Measurements from ENCODE around the gene SMYD2.

The SMYD2 gene

GRCh38 chr1:214324896-214325800 is 44.2 kb downstream of the SMYD2 start:
- no peak for DNase-seq (ENCODE audit: low spot score)
- no peak overlapping the region for H2AFZ ChIP-seq (ENCODE audit: low read length)
- no peak overlapping the region for H3K23ac ChIP-seq (ENCODE audit: low read depth, low read length, poor library complexity)

GRCh38 chr1:214326406-214326805 is 45.4 kb downstream of the SMYD2 start:
- no peaks in the 10 kb centered on the region for H3K9me3 ChIP-seq (replicated peaks in 1 of 2; ENCODE audit: control insufficient read depth in 2 of 2, insufficient read depth in 1 of 2, low read depth in 1 of 2, low read length in 2 of 2)
- no peak overlapping the region for H3K18ac ChIP-seq (ENCODE audit: low read length)
- no peak overlapping the region for H3K9ac ChIP-seq (ENCODE audit: low read depth, low read length, poor library complexity)
- WGBS, 2 donors (ENCODE audit: extremely low coverage in 2 of 2, insufficient read length in 2 of 2, insufficient replicate concordance in 1 of 2), result no CpG with 5 or more reads among the region's 5 CpGs
- DNase-seq (ENCODE audit: low spot score), result no peak
- no peak overlapping the region for H2BK12ac ChIP-seq (ENCODE audit: low read length)
- no peak overlapping the region for H3K4me3 ChIP-seq (ENCODE audit: low read length in 2 of 2)
- H3K23ac ChIP-seq (ENCODE audit: low read depth, low read length, poor library complexity), result no peak overlapping the region
- no peak overlapping the region for H2BK15ac ChIP-seq (ENCODE audit: low read length)
- no peak overlapping the region for H3K4ac ChIP-seq (ENCODE audit: low read length)
- no peak overlapping the region for H4K91ac ChIP-seq (ENCODE audit: low read depth, low read length, poor library complexity)
- H3K27ac ChIP-seq (replicated peaks; ENCODE audit: low read length), result no peak overlapping the region
- no peak overlapping the region for H2BK5ac ChIP-seq (ENCODE audit: low read length)
- H3K79me1 ChIP-seq (ENCODE audit: low read depth, low read length), result no peaks in the 10 kb centered on the region
- H2BK120ac ChIP-seq (ENCODE audit: low read depth, low read length), result no peak overlapping the region
- no peak overlapping the region for H3K4me2 ChIP-seq (ENCODE audit: insufficient read depth, low read length, poor library complexity, severe bottlenecking)
- H3K36me3 ChIP-seq (replicated peaks in 1 of 2; ENCODE audit: control insufficient read depth in 2 of 2, insufficient read depth in 2 of 2, low read length in 2 of 2), result peaks cover 2 to 43% of the 10 kb centered on the region in 2 donors
- H3K27me3 ChIP-seq (ENCODE audit: control insufficient read depth in 3 of 3, insufficient read depth in 3 of 3, low read depth in 1 of 3, low read length in 3 of 3), result no peaks in the 10 kb centered on the region
- H2AK5ac ChIP-seq (ENCODE audit: low read depth, low read length), result no peak overlapping the region
- no peak overlapping the region for H2AFZ ChIP-seq (ENCODE audit: low read length)
- no peak overlapping the region for H3K14ac ChIP-seq (ENCODE audit: low read length)
- no peak overlapping the region for H4K8ac ChIP-seq (ENCODE audit: low read depth, low read length)
- peaks cover 0 to 5% of the 10 kb centered on the region in 2 donors for H3K4me1 ChIP-seq (ENCODE audit: control insufficient read depth in 2 of 2, insufficient read depth in 1 of 2, low read depth in 1 of 2, low read length in 2 of 2)

More at GRCh38 chr1:214324896-214325800, 44.2 kb downstream of the SMYD2 start:
- no peak overlapping the region for H2BK120ac ChIP-seq (ENCODE audit: low read depth, low read length)
- no peak overlapping the region for H4K91ac ChIP-seq (ENCODE audit: low read depth, low read length, poor library complexity)
- H2BK5ac ChIP-seq (ENCODE audit: low read length), result no peak overlapping the region
- no peaks in the 10 kb centered on the region for H3K79me1 ChIP-seq (ENCODE audit: low read depth, low read length)
- H3K27me3 ChIP-seq (ENCODE audit: control insufficient read depth in 3 of 3, insufficient read depth in 3 of 3, low read depth in 1 of 3, low read length in 3 of 3), result no peaks in the 10 kb centered on the region
- no CpG with 5 or more reads among the region's 8 CpGs for WGBS, 2 donors (ENCODE audit: extremely low coverage in 2 of 2, insufficient read length in 2 of 2, insufficient replicate concordance in 1 of 2)
- no peaks in the 10 kb centered on the region for H3K9me3 ChIP-seq (replicated peaks in 1 of 2; ENCODE audit: control insufficient read depth in 2 of 2, insufficient read depth in 1 of 2, low read depth in 1 of 2, low read length in 2 of 2)
- H3K9ac ChIP-seq (ENCODE audit: low read depth, low read length, poor library complexity), result no peak overlapping the region
- H2BK15ac ChIP-seq (ENCODE audit: low read length), result no peak overlapping the region
- H4K8ac ChIP-seq (ENCODE audit: low read depth, low read length), result no peak overlapping the region
- no peak overlapping the region for H3K4me3 ChIP-seq (ENCODE audit: low read length in 2 of 2)
- H3K27ac ChIP-seq (replicated peaks; ENCODE audit: low read length), result no peak overlapping the region
- H3K4me2 ChIP-seq (ENCODE audit: insufficient read depth, low read length, poor library complexity, severe bottlenecking), result no peak overlapping the region
- no peak overlapping the region for H2AK5ac ChIP-seq (ENCODE audit: low read depth, low read length)
- H3K14ac ChIP-seq (ENCODE audit: low read length), result no peak overlapping the region
- H2BK12ac ChIP-seq (ENCODE audit: low read length), result no peak overlapping the region
- no peak overlapping the region for H3K18ac ChIP-seq (ENCODE audit: low read length)
- H3K4ac ChIP-seq (ENCODE audit: low read length), result no peak overlapping the region
- peaks cover 0 to 5% of the 10 kb centered on the region in 2 donors for H3K4me1 ChIP-seq (ENCODE audit: control insufficient read depth in 2 of 2, insufficient read depth in 1 of 2, low read depth in 1 of 2, low read length in 2 of 2)
- peaks cover 2 to 40% of the 10 kb centered on the region in 2 donors for H3K36me3 ChIP-seq (replicated peaks in 1 of 2; ENCODE audit: control insufficient read depth in 2 of 2, insufficient read depth in 2 of 2, low read length in 2 of 2)

DNA sequence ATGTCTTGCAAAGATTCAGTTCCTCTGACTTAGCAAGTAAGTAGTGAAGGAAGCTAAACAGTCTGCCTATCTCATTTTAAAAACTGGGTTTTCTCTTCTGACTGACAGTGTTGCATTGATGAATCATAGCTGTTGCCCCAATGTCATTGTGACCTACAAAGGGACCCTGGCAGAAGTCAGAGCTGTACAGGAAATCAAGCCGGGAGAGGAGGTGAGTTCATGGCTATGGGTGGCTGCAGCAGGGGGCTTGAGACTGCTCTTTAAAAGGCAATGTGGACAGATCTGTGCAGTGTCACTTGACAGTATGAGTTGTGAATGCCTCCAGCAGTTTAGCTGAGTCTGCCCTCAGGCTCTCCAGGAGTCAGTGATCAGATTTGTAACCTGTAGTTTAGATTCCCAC is 46.6 kb downstream of the SMYD2 start:
- H3K36me3 ChIP-seq (replicated peaks in 1 of 2; ENCODE audit: control insufficient read depth in 2 of 2, insufficient read depth in 2 of 2, low read length in 2 of 2), result peaks cover 2 to 41% of the 10 kb centered on the region in 2 donors
- no peak overlapping the region for H2BK120ac ChIP-seq (ENCODE audit: low read depth, low read length)
- H3K4me3 ChIP-seq (ENCODE audit: low read length in 2 of 2), result no peak overlapping the region
- H3K23ac ChIP-seq (ENCODE audit: low read depth, low read length, poor library complexity), result no peak overlapping the region
- DNase-seq (ENCODE audit: low spot score), result no peak
- H2BK15ac ChIP-seq (ENCODE audit: low read length), result no peak overlapping the region
- H3K4me2 ChIP-seq (ENCODE audit: insufficient read depth, low read length, poor library complexity, severe bottlenecking), result no peak overlapping the region
- H2BK12ac ChIP-seq (ENCODE audit: low read length), result no peak overlapping the region
- H3K27ac ChIP-seq (replicated peaks; ENCODE audit: low read length), result no peak overlapping the region
- peaks cover 0 to 5% of the 10 kb centered on the region in 2 donors for H3K4me1 ChIP-seq (ENCODE audit: control insufficient read depth in 2 of 2, insufficient read depth in 1 of 2, low read depth in 1 of 2, low read length in 2 of 2)
- H2AK5ac ChIP-seq (ENCODE audit: low read depth, low read length), result no peak overlapping the region
- H3K4ac ChIP-seq (ENCODE audit: low read length), result no peak overlapping the region
- no peaks in the 10 kb centered on the region for H3K9me3 ChIP-seq (replicated peaks in 1 of 2; ENCODE audit: control insufficient read depth in 2 of 2, insufficient read depth in 1 of 2, low read depth in 1 of 2, low read length in 2 of 2)
- WGBS, 2 donors (ENCODE audit: extremely low coverage in 2 of 2, insufficient read length in 2 of 2, insufficient replicate concordance in 1 of 2), result no CpG with 5 or more reads among the region's 1 CpG
- no peak overlapping the region for H4K8ac ChIP-seq (ENCODE audit: low read depth, low read length)
- no peak overlapping the region for H2AFZ ChIP-seq (ENCODE audit: low read length)
- no peak overlapping the region for H3K9ac ChIP-seq (ENCODE audit: low read depth, low read length, poor library complexity)
- H3K27me3 ChIP-seq (ENCODE audit: control insufficient read depth in 3 of 3, insufficient read depth in 3 of 3, low read depth in 1 of 3, low read length in 3 of 3), result no peaks in the 10 kb centered on the region
- H3K18ac ChIP-seq (ENCODE audit: low read length), result no peak overlapping the region
- no peak overlapping the region for H4K91ac ChIP-seq (ENCODE audit: low read depth, low read length, poor library complexity)
- no peaks in the 10 kb centered on the region for H3K79me1 ChIP-seq (ENCODE audit: low read depth, low read length)
- H2BK5ac ChIP-seq (ENCODE audit: low read length), result no peak overlapping the region
- H3K14ac ChIP-seq (ENCODE audit: low read length), result no peak overlapping the region

DNA sequence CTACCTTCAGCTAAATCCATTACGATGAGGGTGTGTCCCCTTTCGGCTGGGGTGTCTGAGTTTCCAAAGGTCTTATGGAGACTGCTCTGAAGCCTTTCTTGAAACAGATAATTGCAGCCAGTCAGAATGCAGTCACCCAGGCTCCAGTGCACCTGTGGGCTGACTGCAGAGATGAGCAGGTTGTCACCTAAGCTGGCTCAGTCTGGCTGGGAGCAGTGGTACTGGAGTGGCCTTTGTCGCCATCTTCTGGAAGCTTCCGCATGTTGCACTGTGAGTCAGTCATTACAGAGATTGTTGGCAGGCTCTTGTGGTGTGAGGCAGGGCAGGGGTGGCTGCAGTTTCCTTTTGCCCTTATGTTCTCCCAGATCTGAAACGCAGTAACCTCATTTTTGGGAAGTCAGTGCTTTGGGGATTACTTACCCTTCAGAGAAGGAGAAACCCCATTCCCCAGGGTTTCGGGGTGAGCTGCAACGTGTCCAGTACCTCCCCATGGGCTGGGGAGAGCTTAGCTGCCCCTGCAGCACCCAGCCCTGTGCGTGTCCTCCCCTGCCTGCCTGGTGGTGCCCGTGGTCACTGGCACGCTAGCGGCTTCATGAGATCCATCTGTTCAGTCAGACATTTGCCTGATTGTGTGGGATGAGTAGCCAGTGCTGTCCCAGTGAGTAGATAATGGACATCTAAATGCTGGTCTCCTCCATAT is 48.0 kb downstream of the SMYD2 start:
- no peak overlapping the region for H4K91ac ChIP-seq (ENCODE audit: low read depth, low read length, poor library complexity)
- no peak overlapping the region for H3K27ac ChIP-seq (replicated peaks; ENCODE audit: low read length)
- H3K36me3 ChIP-seq (replicated peaks in 1 of 2; ENCODE audit: control insufficient read depth in 2 of 2, insufficient read depth in 2 of 2, low read length in 2 of 2), result peaks cover 0 to 39% of the 10 kb centered on the region in 2 donors
- no peak overlapping the region for H2AFZ ChIP-seq (ENCODE audit: low read length)
- H3K4me1 ChIP-seq (ENCODE audit: control insufficient read depth in 2 of 2, insufficient read depth in 1 of 2, low read depth in 1 of 2, low read length in 2 of 2), result peaks cover 0 to 5% of the 10 kb centered on the region in 2 donors
- no peaks in the 10 kb centered on the region for H3K27me3 ChIP-seq (ENCODE audit: control insufficient read depth in 3 of 3, insufficient read depth in 3 of 3, low read depth in 1 of 3, low read length in 3 of 3)
- H4K8ac ChIP-seq (ENCODE audit: low read depth, low read length), result no peak overlapping the region
- H2AK5ac ChIP-seq (ENCODE audit: low read depth, low read length), result no peak overlapping the region
- WGBS, 2 donors (ENCODE audit: extremely low coverage in 2 of 2, insufficient read length in 2 of 2, insufficient replicate concordance in 1 of 2), result no CpG with 5 or more reads among the region's 11 CpGs
- H2BK15ac ChIP-seq (ENCODE audit: low read length), result no peak overlapping the region
- no peak overlapping the region for H3K4ac ChIP-seq (ENCODE audit: low read length)
- no peak overlapping the region for H3K23ac ChIP-seq (ENCODE audit: low read depth, low read length, poor library complexity)
- DNase-seq (ENCODE audit: low spot score), result peak; percentile 74
- H2BK5ac ChIP-seq (ENCODE audit: low read length), result no peak overlapping the region
- H3K9ac ChIP-seq (ENCODE audit: low read depth, low read length, poor library complexity), result peak overlapping the region; percentile 72
- H3K14ac ChIP-seq (ENCODE audit: low read length), result no peak overlapping the region
- H3K4me3 ChIP-seq (ENCODE audit: low read length in 2 of 2), result no peak overlapping the region
- no peak overlapping the region for H2BK12ac ChIP-seq (ENCODE audit: low read length)
- H3K18ac ChIP-seq (ENCODE audit: low read length), result no peak overlapping the region
- H3K79me1 ChIP-seq (ENCODE audit: low read depth, low read length), result no peaks in the 10 kb centered on the region
- no peaks in the 10 kb centered on the region for H3K9me3 ChIP-seq (replicated peaks in 1 of 2; ENCODE audit: control insufficient read depth in 2 of 2, insufficient read depth in 1 of 2, low read depth in 1 of 2, low read length in 2 of 2)
- no peak overlapping the region for H2BK120ac ChIP-seq (ENCODE audit: low read depth, low read length)
- no peak overlapping the region for H3K4me2 ChIP-seq (ENCODE audit: insufficient read depth, low read length, poor library complexity, severe bottlenecking)
